Measurements from ENCODE around the gene ZNF318. TPM values are rescaled to one million over a fixed set of nuclear protein-coding genes. Genes with fewer than 3 reads are reported as not detected.

The ZNF318 gene
- total RNA-seq, 1 experiment from 2014 or later, result 15.8 TPM

DNA sequence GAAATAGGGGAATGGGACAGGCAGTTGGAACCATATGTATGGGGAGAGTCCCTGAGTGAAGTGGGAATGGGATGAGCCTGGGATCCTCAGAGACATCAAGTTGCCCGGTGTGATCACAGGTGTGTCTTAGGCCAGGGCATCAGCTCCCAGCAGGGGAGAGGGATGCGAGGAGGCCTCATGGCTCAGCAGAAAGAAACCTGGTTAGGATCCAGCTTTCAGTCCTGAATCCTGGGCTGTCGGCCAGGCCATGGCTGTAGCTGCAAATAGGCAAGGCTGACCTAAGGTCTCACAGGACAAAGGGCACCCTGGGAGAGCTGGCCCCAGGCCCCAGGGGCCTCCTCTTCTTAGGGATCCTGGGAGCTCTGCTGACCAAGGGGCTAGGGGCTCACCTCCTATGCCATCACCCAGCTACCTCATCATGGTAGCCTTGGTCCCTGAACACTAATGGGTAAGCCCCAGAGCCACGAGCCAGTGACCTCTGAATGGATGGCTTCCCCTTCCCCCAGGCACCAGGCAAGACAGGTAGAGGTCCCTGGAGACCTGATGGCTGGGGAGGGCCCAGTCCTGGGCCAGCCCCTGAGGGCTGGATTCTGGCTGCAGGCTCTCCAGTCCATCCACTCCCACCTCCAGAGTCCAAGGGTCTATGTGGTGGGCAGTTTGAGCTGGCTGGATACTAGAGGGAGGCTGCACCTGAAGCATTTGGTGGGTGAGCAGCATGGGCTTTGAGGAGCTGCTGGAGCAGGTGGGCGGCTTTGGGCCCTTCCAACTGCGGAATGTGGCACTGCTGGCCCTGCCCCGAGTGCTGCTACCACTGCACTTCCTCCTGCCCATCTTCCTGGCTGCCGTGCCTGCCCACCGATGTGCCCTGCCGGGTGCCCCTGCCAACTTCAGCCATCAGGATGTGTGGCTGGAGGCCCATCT lies 71.5 kb downstream of the ZNF318 start, which contains the start of gene SLC22A7:
SLC22A7 (plus strand) TSS at position 617 of the 921 bp plus-strand sequence; CDS start at position 716, 99 bp downstream.
- CTCF ChIA-PET, result interaction anchor here (1.5 to 1.9 kb wide), 4 partner anchors 11 to 56 kb away, joined by 3 to 7 read pairs (median 4); partner anchors contain the start of gene CRIP3
- BruUV-seq (replicated peaks), result no TSS peak
- TF ChIP-seq, protein P1, sequence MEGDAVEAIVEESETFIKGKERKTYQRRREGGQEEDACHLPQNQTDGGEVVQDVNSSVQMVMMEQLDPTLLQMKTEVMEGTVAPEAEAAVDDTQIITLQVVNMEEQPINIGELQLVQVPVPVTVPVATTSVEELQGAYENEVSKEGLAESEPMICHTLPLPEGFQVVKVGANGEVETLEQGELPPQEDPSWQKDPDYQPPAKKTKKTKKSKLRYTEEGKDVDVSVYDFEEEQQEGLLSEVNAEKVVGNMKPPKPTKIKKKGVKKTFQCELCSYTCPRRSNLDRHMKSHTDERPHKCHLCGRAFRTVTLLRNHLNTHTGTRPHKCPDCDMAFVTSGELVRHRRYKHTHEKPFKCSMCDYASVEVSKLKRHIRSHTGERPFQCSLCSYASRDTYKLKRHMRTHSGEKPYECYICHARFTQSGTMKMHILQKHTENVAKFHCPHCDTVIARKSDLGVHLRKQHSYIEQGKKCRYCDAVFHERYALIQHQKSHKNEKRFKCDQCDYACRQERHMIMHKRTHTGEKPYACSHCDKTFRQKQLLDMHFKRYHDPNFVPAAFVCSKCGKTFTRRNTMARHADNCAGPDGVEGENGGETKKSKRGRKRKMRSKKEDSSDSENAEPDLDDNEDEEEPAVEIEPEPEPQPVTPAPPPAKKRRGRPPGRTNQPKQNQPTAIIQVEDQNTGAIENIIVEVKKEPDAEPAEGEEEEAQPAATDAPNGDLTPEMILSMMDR (IDR thresholded peaks at IDR 0.05; ENCODE audit: unreplicated experiment), result no peak
- Mint-ChIP-seq H3K36me3 (ENCODE audit: insufficient read depth, unreplicated experiment) (no peaks in the 10 kb centered on the region), H3K9me3 (ENCODE audit: low read depth, unreplicated experiment) (no peaks in the 10 kb centered on the region), H3K27me3 (ENCODE audit: unreplicated experiment) (peaks cover 40% of the 10 kb centered on the region), H3K4me1 (ENCODE audit: low read depth, unreplicated experiment) (no peaks in the 10 kb centered on the region), H3K27ac (ENCODE audit: unreplicated experiment) (no peak within 1 kb of the TSS), H3K4me3 (ENCODE audit: low read depth, unreplicated experiment) (no peak within 1 kb of the TSS)
- intact Hi-C loops (cut with micrococcal nuclease; ENCODE audit: unreplicated experiment), result no loop called here
- no peak for DNase-seq

DNA sequence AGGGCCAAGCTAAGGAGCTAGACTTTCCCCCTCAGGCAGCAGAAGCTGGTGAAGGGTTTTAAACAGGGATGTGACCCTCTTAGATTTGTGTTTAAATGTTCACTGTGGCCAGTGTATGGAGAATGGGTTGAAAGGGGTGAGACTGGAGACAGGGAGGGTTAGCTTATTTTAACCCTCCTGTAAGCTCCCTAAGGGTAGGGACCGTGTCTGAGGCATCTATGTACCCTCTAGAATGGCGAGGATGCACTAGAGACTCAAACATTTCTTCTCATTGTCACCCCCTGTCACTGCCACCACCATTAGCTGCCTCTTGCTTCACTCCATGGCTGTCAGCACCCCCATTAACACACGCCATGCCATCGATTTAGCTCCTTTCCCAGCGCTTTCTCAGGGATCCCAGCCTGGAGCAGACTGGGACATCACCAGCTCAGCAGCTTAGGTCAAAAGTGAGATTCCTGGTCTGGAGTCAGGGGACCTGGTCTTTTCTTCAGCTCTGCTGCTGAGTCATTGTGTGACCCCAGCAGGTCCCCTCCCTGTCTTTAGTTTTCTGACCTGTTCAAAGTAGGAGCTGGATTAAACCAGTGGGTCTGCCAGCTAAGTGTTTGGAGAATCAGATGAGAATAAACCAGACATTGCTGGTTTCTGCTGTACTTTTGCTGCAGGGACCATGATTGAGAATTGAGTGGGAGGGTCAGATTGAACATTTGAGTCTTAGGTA lies 72.5 kb downstream of the ZNF318 start:
- CTCF ChIA-PET, result interaction anchor here (1.5 to 1.9 kb wide), 4 partner anchors 10 to 57 kb away, joined by 3 to 7 read pairs (median 4); partner anchors contain the start of gene CRIP3
- BruUV-seq (replicated peaks), result no TSS peak

DNA sequence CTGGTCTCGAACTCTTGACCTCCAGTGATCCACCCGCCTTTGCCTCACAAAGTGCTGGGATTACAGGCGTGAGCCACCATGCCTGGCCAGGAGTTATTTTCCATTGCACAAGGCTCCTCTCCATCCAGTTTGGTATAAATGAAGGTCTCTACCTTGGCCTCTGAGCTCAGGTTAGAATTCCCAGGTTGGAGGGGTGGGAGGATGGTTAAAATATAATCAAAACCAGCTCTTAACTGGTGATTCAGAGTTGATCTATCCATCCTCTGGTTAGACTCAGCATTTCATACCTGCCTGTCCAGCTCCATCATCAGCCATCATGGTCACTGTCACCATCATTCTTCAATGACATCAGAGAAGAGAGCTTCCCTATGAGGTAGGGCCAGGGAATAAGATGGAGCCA lies 74.0 kb downstream of the ZNF318 start:
- H3K27me3 Mint-ChIP-seq (ENCODE audit: unreplicated experiment), result peaks cover 19% of the 10 kb centered on the region
- BruUV-seq (replicated peaks), result no TSS peak

More for the DNA sequence above, 72.5 kb downstream of the ZNF318 start:
- no peaks in the 10 kb centered on the region for H3K4me1 Mint-ChIP-seq (ENCODE audit: low read depth, unreplicated experiment)
- no peaks in the 10 kb centered on the region for H3K36me3 Mint-ChIP-seq (ENCODE audit: insufficient read depth, unreplicated experiment)
- H3K27ac Mint-ChIP-seq (ENCODE audit: unreplicated experiment), result no peak overlapping the region
- H3K9me3 Mint-ChIP-seq (ENCODE audit: low read depth, unreplicated experiment), result no peaks in the 10 kb centered on the region
- no peak overlapping the region for H3K4me3 Mint-ChIP-seq (ENCODE audit: low read depth, unreplicated experiment)
- intact Hi-C loops (cut with micrococcal nuclease; ENCODE audit: unreplicated experiment), result no loop called here
- TF ChIP-seq, protein P1 (IDR thresholded peaks at IDR 0.05; ENCODE audit: unreplicated experiment), result no peak
- H3K27me3 Mint-ChIP-seq (ENCODE audit: unreplicated experiment), result peaks cover 34% of the 10 kb centered on the region
- DNase-seq, result no peak

DNA sequence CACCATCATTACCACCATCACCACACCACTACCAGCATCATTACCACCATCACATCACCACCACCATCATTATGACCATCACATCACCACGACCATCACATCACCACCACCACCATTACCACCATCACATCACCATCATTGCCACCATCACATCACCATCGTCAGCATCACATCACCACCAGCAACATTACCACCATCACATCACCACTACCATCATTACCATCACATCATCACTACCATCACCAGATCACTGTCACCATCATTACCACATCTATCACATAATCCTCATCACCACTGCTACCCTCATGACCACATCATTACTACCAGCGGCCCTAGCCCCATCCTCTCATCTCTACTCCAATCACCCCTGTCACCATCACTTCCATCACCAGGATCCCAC lies 74.9 kb downstream of the ZNF318 start:
- no peak overlapping the region for H3K4me3 Mint-ChIP-seq (ENCODE audit: low read depth, unreplicated experiment)
- no peaks in the 10 kb centered on the region for H3K36me3 Mint-ChIP-seq (ENCODE audit: insufficient read depth, unreplicated experiment)
- TF ChIP-seq, protein P1 (IDR thresholded peaks at IDR 0.05; ENCODE audit: unreplicated experiment), result no peak
- no peak for DNase-seq
- CTCF ChIA-PET, result no interaction called here
- intact Hi-C loops (cut with micrococcal nuclease; ENCODE audit: unreplicated experiment), result no loop called here
- H3K27me3 Mint-ChIP-seq (ENCODE audit: unreplicated experiment), result peaks cover 10% of the 10 kb centered on the region
- H3K4me1 Mint-ChIP-seq (ENCODE audit: low read depth, unreplicated experiment), result no peaks in the 10 kb centered on the region
- no peaks in the 10 kb centered on the region for H3K9me3 Mint-ChIP-seq (ENCODE audit: low read depth, unreplicated experiment)
- BruUV-seq (replicated peaks), result no TSS peak
- no peak overlapping the region for H3K27ac Mint-ChIP-seq (ENCODE audit: unreplicated experiment)

More for the DNA sequence above, 74.0 kb downstream of the ZNF318 start:
- H3K4me3 Mint-ChIP-seq (ENCODE audit: low read depth, unreplicated experiment), result no peak overlapping the region
- no peaks in the 10 kb centered on the region for H3K4me1 Mint-ChIP-seq (ENCODE audit: low read depth, unreplicated experiment)
- no peak for DNase-seq
- no peaks in the 10 kb centered on the region for H3K9me3 Mint-ChIP-seq (ENCODE audit: low read depth, unreplicated experiment)
- H3K36me3 Mint-ChIP-seq (ENCODE audit: insufficient read depth, unreplicated experiment), result no peaks in the 10 kb centered on the region
- TF ChIP-seq, protein P1 (IDR thresholded peaks at IDR 0.05; ENCODE audit: unreplicated experiment), result no peak
- CTCF ChIA-PET, result no interaction called here
- no peak overlapping the region for H3K27ac Mint-ChIP-seq (ENCODE audit: unreplicated experiment)
- intact Hi-C loops (cut with micrococcal nuclease; ENCODE audit: unreplicated experiment), result no loop called here
